ENCODE measurements around the gene FOXE3.

DNA sequence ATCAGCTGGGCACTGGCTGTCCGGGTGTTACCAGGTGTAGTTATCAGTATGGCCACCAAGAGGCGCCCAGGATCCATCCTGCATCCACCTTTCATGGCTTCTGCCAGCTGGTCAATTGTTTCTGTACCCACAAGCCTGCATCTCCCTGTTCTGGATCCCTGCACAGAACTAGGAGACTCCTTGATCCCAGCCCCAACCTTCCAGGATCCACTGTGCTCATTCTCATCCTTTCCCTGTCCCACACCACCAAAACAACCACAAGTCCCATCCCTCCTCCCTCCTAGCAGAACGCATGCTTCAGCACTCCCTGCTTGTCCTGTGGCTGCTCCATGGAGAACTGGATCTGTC is 27.2 kb upstream of the FOXE3 start:
- TF ChIP-seq ZNF274 (IDR thresholded peaks at IDR 0.05; ENCODE audit: borderline replicate concordance, extremely low read depth, low read length) (no peak), EZH2 (IDR thresholded peaks at IDR 0.05; ENCODE audit: low read depth, low read length, severe bottlenecking) (no peak), KDM1A (IDR thresholded peaks at IDR 0.05; ENCODE audit: borderline replicate concordance, low read length) (no peak), CTCF (IDR thresholded peaks at IDR 0.05; ENCODE audit: control extremely low read depth in 1 of 3, insufficient read depth in 1 of 3, low read depth in 1 of 3, low read length in 3 of 3) (peak; percentile 80 to 93 (median 89)), FOSL1 (IDR thresholded peaks at IDR 0.05; ENCODE audit: insufficient read depth, low read depth, low read length) (no peak), POLR2AphosphoS5 (IDR thresholded peaks at IDR 0.05; ENCODE audit: low read depth, low read length) (no peak), POLR2A (IDR thresholded peaks at IDR 0.05; ENCODE audit: control extremely low read depth in 1 of 2, low read depth in 2 of 2, low read length in 2 of 2) (no peak), HDAC6 (IDR thresholded peaks at IDR 0.05; ENCODE audit: low read depth, low read length) (no peak), TEAD4 (IDR thresholded peaks at IDR 0.05; ENCODE audit: low read depth, low read length) (no peak), EGR1 (IDR thresholded peaks at IDR 0.05; ENCODE audit: borderline replicate concordance, low read depth, low read length) (no peak), CHD2 (IDR thresholded peaks at IDR 0.05; ENCODE audit: low read length) (no peak), CREB1 (IDR thresholded peaks at IDR 0.05) (no peak), CEBPB (IDR thresholded peaks at IDR 0.05; ENCODE audit: low read depth, low read length) (no peak)
- TF ChIP-seq, protein P1, sequence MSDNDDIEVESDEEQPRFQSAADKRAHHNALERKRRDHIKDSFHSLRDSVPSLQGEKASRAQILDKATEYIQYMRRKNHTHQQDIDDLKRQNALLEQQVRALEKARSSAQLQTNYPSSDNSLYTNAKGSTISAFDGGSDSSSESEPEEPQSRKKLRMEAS (IDR thresholded peaks at IDR 0.05) = no peak

Measured in H1 (cell line).